DOHH2 (cell line): ENCODE measurements around the gene KCNG1.

Source experiments
- H3F3A ChIP-seq: fragments of 200-600 bp; sonication (generic), shearing (Covaris generic); 2 replicates; pipeline ENCODE4 v1.6.0; 2016; ENCODE audit warnings: antibody characterized with exemption, mild to moderate bottlenecking; ENCODE audit not compliant: control insufficient read depth, insufficient read depth
- H3K27ac ChIP-seq: fragments of 200-600 bp; sonication (generic); 2 replicates; pipeline ENCODE4 v1.5.1; 2014; ENCODE audit warnings: low read depth, mild to moderate bottlenecking, low read length, moderate library complexity
- H3K27me3 ChIP-seq: fragments of 200-600 bp; sonication (generic); 2 replicates; pipeline ENCODE4 v1.6.1; 2014; ENCODE audit warnings: mild to moderate bottlenecking, low read length, mixed read lengths; ENCODE audit not compliant: control insufficient read depth
- H3K36me3 ChIP-seq: fragments of 200-600 bp; sonication (generic); 2 replicates; pipeline ENCODE4 v1.6.1; 2014; ENCODE audit warnings: mild to moderate bottlenecking, low read length, moderate library complexity, mixed read lengths; ENCODE audit not compliant: control insufficient read depth
- H3K4me1 ChIP-seq: fragments of 200-600 bp; sonication (generic); 2 replicates; pipeline ENCODE4 v1.6.1; 2014; ENCODE audit warnings: mild to moderate bottlenecking, low read length, mixed read lengths; ENCODE audit not compliant: control insufficient read depth
- H3K4me2 ChIP-seq: fragments of 200-600 bp; sonication (generic); 2 replicates; pipeline ENCODE4 v1.6.0; 2014; ENCODE audit warnings: mild to moderate bottlenecking, low read length, moderate library complexity
- H3K4me3 ChIP-seq: fragments of 200-600 bp; sonication (generic); 2 replicates; pipeline ENCODE4 v1.5.1; 2014; ENCODE audit warnings: mild to moderate bottlenecking, low read length, mixed read lengths
- H3K79me2 ChIP-seq: fragments of 200-600 bp; sonication (generic); 2 replicates; pipeline ENCODE4 v1.6.1; 2014; ENCODE audit warnings: mild to moderate bottlenecking, low read length, mixed read lengths; ENCODE audit not compliant: control insufficient read depth
- H3K9me2 ChIP-seq: fragments of 200-600 bp; sonication (generic); replicated peaks from 2 replicates; pipeline ENCODE4 v1.6.1; 2014; ENCODE audit warnings: mild to moderate bottlenecking, low read length, mixed read lengths; ENCODE audit not compliant: control insufficient read depth
- H3K9me3 ChIP-seq: fragments of 200-600 bp; sonication (generic); 2 replicates; pipeline ENCODE4 v1.6.1; 2014; ENCODE audit warnings: antibody characterized with exemption, low read length, mixed read lengths; ENCODE audit not compliant: control insufficient read depth, insufficient read depth
- H4K20me1 ChIP-seq: fragments of 200-600 bp; sonication (generic); 2 replicates; pipeline ENCODE4 v1.6.0; 2014; ENCODE audit warnings: low read depth, mild to moderate bottlenecking, antibody characterized with exemption, low read length, moderate library complexity; ENCODE audit not compliant: control insufficient read depth, insufficient read depth
- CTCF ChIP-seq: fragments of 200-600 bp; sonication (generic); IDR thresholded peaks from one replicate; pipeline ENCODE4 v1.5.1; 2014; ENCODE audit warnings: antibody characterized with exemption, mild to moderate bottlenecking, low read depth, low read length; ENCODE audit not compliant: poor library complexity, severe bottlenecking
- EZH2phosphoT487 ChIP-seq: fragments of 200-600 bp; sonication (generic); IDR thresholded peaks from 2 replicates; pipeline ENCODE4 v1.6.1; 2017; ENCODE audit warnings: borderline replicate concordance, mild to moderate bottlenecking, antibody characterized with exemption, low read length, moderate library complexity, mixed read lengths

KCNG1 gene

GRCh38 chr20:50969435-50969834 is 53.5 kb downstream of the KCNG1 start:
- TF ChIP-seq EZH2phosphoT487 (no peak), CTCF (no peak)
- no peak overlapping the region for H3K4me2 ChIP-seq
- H3F3A ChIP-seq: no peaks in the 10 kb centered on the region

GRCh38 chr20:50968289-50968688 is 54.6 kb downstream of the KCNG1 start:
- TF ChIP-seq EZH2phosphoT487: no peak
- TF ChIP-seq CTCF: no peak
- H3K9me3 ChIP-seq: no peaks in the 10 kb centered on the region
- H4K20me1 ChIP-seq: no peaks in the 10 kb centered on the region
- no peaks in the 10 kb centered on the region for H3K4me1 ChIP-seq
- no peak overlapping the region for H3K4me2 ChIP-seq
- H3K27me3 ChIP-seq: peaks cover 14% of the 10 kb centered on the region; the same call in 1 of the 2 replicates
- no peaks in the 10 kb centered on the region for H3K9me2 ChIP-seq
- H3F3A ChIP-seq: no peaks in the 10 kb centered on the region
- H3K27ac ChIP-seq: no peak overlapping the region
- H3K4me3 ChIP-seq: no peak overlapping the region
- no peaks in the 10 kb centered on the region for H3K79me2 ChIP-seq
- no peaks in the 10 kb centered on the region for H3K36me3 ChIP-seq

More at GRCh38 chr20:50969435-50969834, 53.5 kb downstream of the KCNG1 start:
- Histone ChIP-seq H3K4me1 (no peaks in the 10 kb centered on the region), H3K9me3 (no peaks in the 10 kb centered on the region), H4K20me1 (no peaks in the 10 kb centered on the region), H3K36me3 (no peaks in the 10 kb centered on the region), H3K27me3 (peaks cover 14% of the 10 kb centered on the region; the same call in 1 of the 2 replicates), H3K4me3 (no peak overlapping the region), H3K79me2 (no peaks in the 10 kb centered on the region), H3K9me2 (no peaks in the 10 kb centered on the region), H3K27ac (no peak overlapping the region)

GRCh38 chr20:50967586-50967985 is 55.3 kb downstream of the KCNG1 start:
- Histone ChIP-seq H3K79me2 (no peaks in the 10 kb centered on the region), H4K20me1 (no peaks in the 10 kb centered on the region), H3F3A (no peaks in the 10 kb centered on the region), H3K4me1 (no peaks in the 10 kb centered on the region), H3K36me3 (no peaks in the 10 kb centered on the region), H3K9me2 (no peaks in the 10 kb centered on the region), H3K27me3 (peaks cover 11% of the 10 kb centered on the region; the same call in 1 of the 2 replicates), H3K4me2 (no peak overlapping the region), H3K27ac (no peak overlapping the region), H3K4me3 (no peak overlapping the region), H3K9me3 (no peaks in the 10 kb centered on the region)
- TF ChIP-seq CTCF (no peak), EZH2phosphoT487 (no peak)
